ENCODE results near the gene HOXC10.

HOXC10 gene

GRCh38 chr12:54030889-54031471, 46.0 kb downstream of the HOXC10 start:
- no peak for DNase-seq

DNA sequence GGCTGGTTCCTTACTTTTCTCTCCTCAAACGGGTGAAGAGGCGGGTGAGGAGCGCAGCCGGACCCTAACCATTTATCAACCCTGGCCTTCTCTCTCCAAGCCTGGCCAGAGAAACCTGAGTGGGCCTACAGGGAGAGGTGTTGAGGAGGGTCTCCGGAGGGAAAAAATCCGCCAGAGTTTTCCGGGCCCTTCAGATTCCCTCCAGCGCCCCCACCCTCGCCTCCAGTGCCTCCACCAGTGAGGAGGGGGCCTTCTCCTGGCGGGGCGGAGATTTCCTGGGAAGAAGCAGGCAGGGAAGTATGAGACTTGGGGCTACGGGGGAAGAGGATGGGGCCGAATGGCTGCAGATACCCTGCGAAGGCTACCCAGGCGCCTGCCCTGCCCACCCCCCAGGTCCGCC, 46.5 kb downstream of the HOXC10 start:
- no peak for DNase-seq

- DNase-seq: no peak
Observed at GRCh38 chr12:54032086-54032619, 47.2 kb downstream of the HOXC10 start.

- peak; percentile 33 to 82 for DNase-seq
Observed at GRCh38 chr12:54032627-54033100, 47.7 kb downstream of the HOXC10 start, which contains the start of gene HOXC5. HOXC5 (plus strand) TSS chr12:54033050; CDS start chr12:54033123, 73 bp downstream.

- DNase-seq: no peak
Observed at GRCh38 chr12:54033106-54033979, 48.4 kb downstream of the HOXC10 start.

DNA sequence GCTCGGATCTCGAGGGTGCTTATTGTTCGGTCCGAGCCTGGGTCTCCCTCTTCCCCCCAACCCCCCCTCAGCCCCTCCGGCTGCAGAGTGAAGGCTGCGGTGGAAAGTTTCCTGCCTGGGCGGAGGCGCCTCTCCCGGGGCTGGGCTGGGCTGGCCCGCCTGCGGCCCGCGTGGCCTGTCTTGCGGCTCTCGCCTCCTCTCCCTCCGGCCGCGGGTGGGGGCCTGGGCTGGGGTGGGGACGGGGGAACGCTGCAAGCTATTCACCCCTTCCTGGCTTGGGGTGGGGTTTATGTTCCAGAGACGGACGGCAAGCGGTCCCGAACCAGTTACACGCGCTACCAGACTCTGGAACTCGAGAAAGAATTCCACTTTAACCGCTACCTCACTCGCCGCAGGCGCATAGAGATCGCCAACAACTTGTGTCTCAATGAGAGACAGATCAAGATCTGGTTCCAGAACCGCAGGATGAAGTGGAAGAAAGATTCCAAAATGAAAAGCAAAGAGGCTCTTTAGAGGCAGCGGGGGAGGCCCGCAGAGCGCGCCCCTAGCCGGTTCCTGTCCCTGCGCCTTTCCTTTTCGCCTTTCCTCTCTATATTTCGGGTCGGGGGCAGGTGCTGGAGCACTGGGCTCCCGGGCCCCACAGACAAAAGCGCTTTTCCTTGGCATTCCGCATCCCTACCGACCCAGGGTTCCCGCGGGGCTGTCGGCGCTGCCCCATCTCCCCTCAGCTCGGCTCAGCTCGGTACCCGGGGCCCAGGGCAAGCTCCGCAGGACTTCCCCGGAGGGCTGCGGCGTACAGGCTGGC, 49.2 kb downstream of the HOXC10 start:
- no peak for DNase-seq

DNA sequence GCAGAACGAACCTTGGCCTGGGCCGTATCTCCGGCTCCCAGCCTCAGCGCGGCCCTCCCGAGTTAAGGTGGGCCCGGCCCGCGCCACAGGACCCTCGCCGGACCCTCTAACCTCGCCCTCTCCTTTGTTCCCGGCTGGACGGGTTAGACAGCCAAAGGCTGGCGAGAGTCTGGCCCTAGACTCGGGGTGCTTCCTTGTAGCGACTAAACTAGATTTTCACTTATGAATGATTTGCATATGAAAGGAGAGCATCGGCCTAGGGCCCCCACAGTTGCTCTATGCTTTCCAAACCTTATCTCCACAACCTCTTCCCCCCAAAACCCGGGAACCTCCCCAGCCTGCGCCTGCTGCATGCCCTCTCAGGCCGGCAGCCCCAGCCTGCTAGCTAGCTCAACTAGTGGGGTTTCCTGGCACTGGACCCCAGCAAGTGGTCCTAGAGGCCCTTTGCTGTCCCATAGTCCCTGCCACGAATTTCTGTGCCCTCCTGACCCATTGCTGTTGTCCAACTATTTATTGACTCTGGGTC, 49.9 kb downstream of the HOXC10 start:
- DNase-seq: no peak

DNA sequence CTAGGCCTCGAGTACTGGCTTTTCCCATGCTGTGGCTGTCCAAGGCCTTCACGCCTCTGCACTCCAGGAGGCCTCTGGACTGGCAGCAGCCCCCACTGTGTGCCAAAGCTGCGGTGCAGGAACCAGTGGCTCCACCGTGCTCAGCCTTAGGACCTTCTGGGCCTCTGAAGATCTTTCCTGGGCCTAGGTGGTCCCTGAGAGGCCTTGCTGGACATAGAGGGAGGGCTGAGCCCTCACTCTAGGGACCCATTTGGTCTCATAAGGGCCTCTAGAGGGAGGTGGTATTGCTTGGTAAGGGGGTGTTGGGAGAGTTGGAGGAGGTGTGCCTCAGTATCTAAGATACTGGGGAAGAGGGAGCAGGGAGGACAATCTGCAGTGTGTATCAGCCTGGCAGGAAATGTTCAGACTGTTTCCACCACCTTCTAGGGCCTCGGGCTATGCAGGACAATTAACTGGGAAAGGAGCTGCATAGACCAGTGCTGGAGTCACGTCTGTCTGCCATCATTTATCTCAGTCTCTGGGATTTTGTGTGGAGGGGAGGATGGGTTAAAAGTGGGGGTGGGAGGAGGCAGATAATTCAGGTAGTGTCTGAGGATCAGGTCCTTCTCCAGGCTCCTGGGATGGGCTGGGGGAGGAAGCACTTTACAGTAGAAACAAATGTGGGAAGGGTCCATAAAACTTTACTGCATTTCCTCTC, 50.8 kb downstream of the HOXC10 start:
- DNase-seq: no peak

GRCh38 chr12:54036620-54037359, 51.8 kb downstream of the HOXC10 start:
- DNase-seq: no peak

DNA sequence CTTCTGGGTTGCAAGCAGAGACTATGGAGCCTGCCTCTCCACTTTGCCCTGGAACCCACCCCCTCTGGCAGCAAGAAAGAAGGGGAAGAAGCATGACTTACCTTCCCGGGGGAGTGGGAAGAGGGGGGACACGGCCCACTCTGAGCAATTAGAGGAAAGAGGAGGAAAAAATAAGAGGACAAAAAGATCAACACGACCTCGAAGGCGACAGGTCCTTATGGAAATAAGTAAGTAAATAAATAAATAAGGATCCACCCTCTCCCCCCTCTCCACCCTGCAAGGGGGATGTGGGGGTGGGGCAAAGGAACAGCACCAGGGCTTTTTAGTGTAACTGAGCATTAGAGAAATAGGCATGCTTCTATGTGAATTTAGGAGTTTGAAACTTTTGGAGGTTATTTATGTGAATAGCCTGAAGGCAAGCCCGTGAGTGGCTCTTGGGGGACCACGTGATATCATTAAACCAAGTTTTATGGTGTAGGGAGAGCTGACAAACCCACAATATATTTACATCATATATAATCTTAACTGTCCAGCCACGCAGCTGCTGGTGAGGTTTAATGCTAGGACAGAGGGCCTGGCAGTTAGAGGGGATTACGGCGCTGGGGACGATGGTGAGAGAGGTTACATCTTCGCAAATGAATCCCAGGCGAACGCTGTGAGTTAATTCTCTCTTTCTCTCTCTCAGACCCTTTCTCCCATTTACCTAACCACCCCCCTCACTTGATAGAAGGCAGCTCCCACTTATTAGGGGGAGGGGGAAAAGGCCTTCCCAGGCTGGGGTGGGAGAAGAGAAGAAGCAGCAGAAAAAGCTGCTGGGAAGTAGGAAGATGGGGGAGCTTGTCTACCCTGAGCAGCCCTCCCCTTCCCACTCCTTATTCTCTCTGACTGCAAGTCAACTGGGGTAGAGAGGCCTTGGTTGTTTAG, 52.7 kb downstream of the HOXC10 start:
- DNase-seq: no peak

DNA sequence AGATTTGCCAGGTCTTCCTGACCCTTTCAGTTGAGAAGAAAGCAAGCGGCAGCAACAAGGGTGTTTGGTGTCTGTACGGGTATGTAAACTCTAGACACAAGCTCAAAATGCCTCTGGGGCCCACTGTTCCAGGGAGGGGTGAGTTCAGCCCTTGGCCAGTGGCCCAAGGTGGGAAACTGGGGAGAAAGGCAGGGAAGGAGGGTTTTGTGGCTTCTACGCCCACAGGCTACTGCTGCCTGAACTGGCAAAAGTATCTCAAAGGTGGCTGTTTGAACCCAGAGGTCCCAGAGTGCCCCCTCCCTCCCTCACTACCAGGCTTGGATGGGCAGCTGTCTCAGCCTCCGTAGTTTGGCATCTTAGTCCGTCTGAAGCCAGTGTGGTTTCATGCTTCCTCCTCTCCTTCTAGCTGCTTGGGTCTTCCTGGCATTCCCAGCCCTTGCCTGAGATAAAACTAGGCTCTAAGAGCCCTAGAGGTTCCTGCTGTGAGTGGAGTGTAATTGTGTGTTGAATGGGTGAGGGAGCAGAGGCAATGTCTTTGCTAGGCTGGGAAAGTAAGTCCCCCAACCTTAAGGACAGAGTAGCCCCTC, 53.4 kb downstream of the HOXC10 start:
- no peak for DNase-seq

GRCh38 chr12:54038871-54039414, 54.0 kb downstream of the HOXC10 start:
- no peak for DNase-seq

DNA sequence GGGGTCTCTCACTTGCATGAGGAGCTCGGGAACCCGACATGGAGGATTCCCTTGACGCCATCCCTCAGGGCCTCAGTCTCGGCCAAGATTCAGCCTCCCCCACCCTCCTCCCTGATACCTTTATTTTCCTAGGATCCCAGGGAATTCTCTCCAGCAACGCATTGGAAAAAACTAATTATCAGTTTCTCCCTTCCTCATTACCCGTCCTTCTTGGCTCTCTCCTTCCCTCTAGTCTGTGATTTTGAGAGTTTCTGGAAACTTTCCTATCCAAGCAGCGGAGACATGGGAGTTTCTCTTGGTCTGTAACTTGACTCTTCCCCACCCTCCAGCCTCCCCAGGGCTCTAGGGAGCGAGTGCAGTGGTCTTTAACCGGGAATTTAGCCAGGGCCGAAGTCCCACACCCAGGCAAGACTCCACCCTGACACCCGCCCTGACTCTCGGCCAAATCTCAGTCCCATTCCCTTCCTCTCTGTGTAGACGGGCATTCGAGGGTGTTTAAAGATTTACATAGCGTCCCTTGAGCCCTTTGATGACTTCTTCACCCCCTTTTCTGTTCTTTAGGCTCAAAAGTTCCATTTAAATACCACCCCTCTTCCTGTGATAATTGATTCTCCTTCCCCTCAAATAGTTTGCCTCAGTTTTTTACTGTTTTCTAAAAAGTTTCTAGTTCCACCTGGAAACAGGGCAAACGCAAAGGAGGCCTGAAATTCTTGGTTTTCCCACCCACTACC, 54.6 kb downstream of the HOXC10 start:
- DNase-seq: no peak
